GM18873 (cell line): Measurements from ENCODE around the gene PLB1.
"Not testable (repeated sequence)": the region's sequence is repeated elsewhere in the genome, so short reads cannot be mapped to it uniquely, and the experiment has no call there.

Source experiments
- ATAC-seq: cut with Tn5 transposase; IDR thresholded peaks from one replicate; pipeline ENCODE4 v1.9.1; 2021; ENCODE audit warnings: mild to moderate bottlenecking, moderate library complexity, moderate number of reproducible peaks; ENCODE audit not compliant: unreplicated experiment, low FRiP score

The PLB1 gene

DNA sequence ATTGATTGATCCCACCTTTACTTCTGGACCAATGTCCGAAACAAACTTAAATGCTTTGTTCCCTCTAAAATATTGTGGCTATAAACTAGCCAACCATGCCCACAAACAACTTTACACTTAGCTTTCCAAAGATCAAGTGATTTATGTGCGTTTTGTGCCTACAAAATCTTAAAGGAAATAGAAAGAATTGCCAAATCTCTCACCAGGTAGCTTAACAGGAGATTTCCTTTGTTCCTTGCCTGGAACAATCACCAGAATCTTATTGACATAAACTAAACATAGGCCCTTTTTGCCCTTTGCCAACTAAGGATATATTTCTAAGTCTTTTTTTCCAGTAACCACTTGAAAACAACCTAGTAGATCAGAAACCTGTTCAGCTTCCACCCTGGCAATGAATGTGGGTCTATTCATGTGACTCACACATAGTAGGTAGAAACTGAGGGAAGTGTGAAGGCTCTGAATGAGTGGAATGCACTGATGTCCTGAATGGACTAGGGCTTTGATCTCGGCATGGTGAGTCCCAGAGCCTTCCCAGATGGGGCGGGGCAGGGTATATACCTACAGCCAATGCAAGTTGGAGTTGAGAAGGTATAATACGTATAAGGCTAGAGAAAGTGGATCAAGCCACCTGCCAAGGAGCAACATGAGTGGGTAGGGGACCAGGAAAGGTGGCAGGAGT lies 161.2 kb downstream of the PLB1 start:
- ATAC-seq, result no peak

DNA sequence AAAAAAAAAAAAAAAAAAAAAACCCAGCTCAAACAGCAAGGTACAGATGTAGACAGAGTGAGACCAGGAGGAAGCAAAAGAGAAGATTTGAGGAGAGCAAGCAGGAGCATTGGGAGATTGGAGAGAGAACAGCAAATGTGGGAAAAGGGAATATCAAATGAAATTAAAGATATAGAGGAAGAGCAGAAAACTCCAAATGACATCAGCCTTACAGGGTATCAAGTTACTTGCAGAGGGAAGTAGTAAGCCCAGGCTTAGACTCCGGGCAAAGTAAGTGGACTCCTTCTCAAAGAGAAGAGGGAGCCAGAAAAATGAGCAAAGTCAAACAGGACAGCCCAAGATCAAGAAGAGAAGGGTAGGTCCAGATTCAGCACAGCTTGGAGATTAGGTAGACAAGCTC lies 162.5 kb downstream of the PLB1 start:
- ATAC-seq, result no peak

- ATAC-seq, result no peak
Observed at GRCh38 chr2:28659127-28659526, 163.3 kb downstream of the PLB1 start.

DNA sequence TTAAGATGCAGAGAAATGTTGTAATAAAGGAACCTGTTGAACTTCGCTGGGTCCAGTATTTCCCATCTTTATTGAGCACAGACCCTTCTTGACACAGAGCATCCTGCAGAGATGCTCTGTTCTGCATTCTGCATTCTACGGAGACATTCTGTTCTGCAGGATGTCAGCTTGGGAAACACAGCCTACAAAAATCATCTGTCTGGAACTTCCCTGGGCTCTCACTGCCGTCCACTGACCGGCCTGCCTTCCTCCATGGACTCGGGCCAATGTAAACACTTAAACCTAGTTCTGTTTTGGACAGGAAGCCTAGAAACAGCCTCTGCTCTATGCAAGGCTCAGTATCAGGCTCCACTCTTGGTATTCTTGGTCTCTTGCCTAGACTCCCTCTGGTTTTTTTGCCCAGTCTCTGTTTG lies 165.7 kb downstream of the PLB1 start:
- no peak for ATAC-seq

DNA sequence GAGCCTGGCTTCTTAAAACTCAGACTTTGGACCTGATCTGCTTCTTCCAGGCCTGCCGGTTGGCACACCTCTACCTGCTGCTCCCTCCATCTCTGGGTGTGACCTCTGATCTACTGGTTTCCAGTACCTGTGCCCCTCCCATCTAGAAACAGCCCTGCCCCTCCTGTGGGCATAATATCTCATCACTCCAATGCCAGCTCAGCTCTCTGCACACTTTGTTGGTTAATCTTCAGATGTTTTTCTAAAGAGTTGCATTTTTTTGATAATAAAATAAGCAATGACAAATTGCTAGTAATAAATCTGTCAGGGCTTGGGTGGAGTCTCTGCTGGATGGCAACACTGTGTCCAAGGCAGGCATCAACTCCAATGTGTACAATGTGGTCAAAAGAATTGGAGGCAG lies 166.2 kb downstream of the PLB1 start:
- no peak for ATAC-seq

GRCh38 chr2:28662468-28663181 lies 166.8 kb downstream of the PLB1 start:
- ATAC-seq, result no peak

DNA sequence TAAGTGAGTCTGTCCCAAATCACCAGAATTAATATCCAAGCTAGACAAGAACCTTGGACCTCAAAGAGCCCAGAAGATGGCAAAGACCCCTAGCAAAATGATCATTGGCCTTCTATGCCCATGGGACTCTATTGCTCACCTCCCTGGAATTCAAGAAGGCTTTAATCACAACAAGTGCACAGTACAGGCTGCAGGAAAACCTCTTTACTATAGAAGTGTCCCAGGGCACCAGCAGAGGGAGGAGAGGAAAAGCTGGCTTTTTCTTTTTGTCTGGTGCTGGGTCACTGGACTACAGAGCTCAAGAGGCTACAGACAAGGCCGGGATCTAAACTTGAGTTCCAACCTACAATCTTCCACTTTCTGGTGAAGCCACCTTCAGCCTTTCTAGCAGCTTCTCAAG lies 167.5 kb downstream of the PLB1 start:
- no peak for ATAC-seq

- no peak for ATAC-seq
Observed at GRCh38 chr2:28664120-28664842, 168.4 kb downstream of the PLB1 start.

GRCh38 chr2:28665041-28665704 lies 169.3 kb downstream of the PLB1 start:
- no peak for ATAC-seq

GRCh38 chr2:28665811-28666377 lies 170.0 kb downstream of the PLB1 start:
- ATAC-seq, result not testable (repeated sequence)

DNA sequence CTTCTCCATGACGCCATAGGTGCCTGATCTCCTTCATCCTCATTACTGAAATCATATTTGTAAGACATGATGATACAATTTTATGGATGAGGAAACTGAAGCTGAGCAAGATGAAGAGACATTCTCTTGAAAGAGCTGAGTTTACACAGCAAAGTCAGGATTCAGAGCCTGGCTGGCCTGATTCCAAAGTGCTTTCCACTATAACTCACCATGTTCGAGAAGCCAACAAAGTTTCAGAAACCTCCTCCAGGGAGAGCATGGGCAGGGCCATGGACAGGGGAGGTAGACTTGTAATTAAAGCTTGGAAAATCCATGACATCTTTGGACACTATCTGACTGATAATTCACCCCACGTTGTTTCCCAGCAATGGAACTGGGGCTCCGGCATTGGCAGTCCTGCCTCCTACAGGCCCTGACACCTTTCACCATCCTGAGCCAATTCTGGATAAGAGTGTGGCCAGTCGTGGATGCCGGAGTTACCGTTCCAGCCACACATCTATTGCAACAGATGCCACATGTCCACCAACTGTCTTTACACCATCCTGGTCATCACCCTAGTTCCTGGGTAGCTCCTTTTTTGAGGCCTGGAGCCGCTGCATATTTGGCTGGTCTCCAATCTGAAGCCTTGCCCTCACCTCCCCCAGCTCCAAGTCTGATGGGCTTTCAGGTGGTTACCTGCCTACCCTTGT lies 170.8 kb downstream of the PLB1 start:
- ATAC-seq, result no peak

DNA sequence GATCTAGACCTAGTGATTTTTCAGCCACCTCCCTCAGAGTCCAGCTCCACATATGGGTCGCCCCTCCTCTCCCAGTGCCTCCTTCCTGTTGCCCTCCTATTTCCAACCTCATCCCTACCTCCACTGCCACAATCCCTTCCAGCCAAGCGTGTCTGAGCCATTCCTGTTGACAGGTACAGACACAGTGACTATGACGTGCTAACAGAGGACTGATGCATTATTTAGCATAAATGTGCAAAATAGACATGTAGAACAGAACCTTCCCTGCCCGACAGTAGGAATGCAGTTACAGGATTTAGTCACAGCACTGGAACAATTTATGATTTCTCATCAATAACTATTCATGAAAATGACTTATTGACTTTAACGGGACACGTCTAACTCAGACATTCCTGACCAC lies 171.4 kb downstream of the PLB1 start:
- no peak for ATAC-seq

DNA sequence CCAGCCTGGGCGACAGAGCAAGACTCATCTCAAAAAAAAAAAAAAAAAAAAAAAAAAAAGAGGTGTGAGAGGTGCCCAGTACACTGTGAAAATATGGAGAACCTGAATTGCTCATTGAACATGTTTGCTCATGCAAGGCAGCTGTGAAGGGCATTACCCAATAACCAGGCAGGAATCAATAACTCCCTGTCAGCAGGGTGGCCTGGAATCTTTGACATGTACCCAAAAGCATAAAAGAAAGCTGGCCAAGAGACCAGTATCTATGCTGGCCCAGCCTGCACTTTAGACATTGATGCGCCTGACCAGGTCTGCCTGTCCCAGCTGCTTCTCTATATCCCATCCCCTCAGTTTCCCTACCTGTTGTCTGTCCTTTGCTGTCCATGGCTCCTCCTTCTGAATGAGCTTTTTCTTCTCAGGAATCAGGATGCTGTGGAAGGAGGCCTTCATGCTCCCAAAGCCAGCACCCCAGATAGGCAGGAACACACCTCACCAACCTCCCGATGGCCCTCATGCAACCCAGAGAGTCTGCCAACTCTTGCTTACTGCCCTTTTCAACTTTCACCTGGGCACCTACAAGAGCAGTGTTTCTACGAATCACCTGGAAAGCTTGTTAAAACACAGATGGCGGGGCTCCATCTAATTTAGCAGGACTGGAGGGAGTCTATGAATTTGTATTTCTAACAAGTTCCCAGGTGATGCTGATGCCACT lies 172.4 kb downstream of the PLB1 start:
- no peak for ATAC-seq

GRCh38 chr2:28668880-28669279 lies 173.0 kb downstream of the PLB1 start:
- no peak for ATAC-seq

- no peak for ATAC-seq
Observed at GRCh38 chr2:28670856-28671255, 175.0 kb downstream of the PLB1 start.

GRCh38 chr2:28673338-28673737 lies 177.5 kb downstream of the PLB1 start:
- no peak for ATAC-seq

GRCh38 chr2:28674062-28674712 lies 178.3 kb downstream of the PLB1 start:
- no peak for ATAC-seq

GRCh38 chr2:28674713-28675068 lies 178.8 kb downstream of the PLB1 start:
- no peak for ATAC-seq
